ENCODE measurements around the gene RPL38. TPM values are rescaled to one million over a fixed set of nuclear protein-coding genes. Genes with fewer than 3 reads are reported as not detected.

RPL38 gene
- total RNA-seq, 1 donor from 2014 or later = 243 TPM

DNA sequence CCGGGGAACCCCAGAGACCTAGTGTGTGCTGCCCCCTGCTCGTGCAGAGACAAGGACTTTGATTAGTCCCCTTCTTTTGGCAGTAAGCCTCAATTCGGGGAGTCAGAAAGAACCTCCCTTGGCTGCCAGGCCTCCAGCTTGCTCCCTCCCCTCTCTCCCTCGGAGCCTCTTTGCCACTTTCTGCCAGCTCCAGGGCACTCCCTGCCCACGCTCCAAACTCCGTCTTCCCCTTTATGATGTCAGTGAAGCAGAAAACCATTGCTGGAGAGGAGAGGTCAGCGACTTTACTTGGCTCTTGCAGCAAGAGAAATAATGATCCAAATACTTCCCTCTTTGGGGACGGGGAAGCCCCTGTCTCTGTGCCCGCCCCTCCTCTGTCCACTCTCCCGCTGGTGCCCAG, 38.0 kb downstream of the RPL38 start:
- TF ChIP-seq, protein P1, sequence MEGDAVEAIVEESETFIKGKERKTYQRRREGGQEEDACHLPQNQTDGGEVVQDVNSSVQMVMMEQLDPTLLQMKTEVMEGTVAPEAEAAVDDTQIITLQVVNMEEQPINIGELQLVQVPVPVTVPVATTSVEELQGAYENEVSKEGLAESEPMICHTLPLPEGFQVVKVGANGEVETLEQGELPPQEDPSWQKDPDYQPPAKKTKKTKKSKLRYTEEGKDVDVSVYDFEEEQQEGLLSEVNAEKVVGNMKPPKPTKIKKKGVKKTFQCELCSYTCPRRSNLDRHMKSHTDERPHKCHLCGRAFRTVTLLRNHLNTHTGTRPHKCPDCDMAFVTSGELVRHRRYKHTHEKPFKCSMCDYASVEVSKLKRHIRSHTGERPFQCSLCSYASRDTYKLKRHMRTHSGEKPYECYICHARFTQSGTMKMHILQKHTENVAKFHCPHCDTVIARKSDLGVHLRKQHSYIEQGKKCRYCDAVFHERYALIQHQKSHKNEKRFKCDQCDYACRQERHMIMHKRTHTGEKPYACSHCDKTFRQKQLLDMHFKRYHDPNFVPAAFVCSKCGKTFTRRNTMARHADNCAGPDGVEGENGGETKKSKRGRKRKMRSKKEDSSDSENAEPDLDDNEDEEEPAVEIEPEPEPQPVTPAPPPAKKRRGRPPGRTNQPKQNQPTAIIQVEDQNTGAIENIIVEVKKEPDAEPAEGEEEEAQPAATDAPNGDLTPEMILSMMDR (IDR thresholded peaks at IDR 0.05) = no peak
- H3K27me3 ChIP-seq = no peaks in the 10 kb centered on the region
- intact Hi-C loops (cut with DNase I) = no loop called here
- H3K36me3 ChIP-seq = peaks cover 0 to 4% of the 10 kb centered on the region in 2 donors
- H3K9me3 ChIP-seq = no peaks in the 10 kb centered on the region
- peak in 1 of 2 donors; percentile 69 for DNase-seq (ENCODE audit: low spot score in 2 of 2)
- H3K4me1 ChIP-seq = no peaks in the 10 kb centered on the region
- H3K27ac ChIP-seq = no peak overlapping the region
- H3K4me3 ChIP-seq = no peak overlapping the region

DNA sequence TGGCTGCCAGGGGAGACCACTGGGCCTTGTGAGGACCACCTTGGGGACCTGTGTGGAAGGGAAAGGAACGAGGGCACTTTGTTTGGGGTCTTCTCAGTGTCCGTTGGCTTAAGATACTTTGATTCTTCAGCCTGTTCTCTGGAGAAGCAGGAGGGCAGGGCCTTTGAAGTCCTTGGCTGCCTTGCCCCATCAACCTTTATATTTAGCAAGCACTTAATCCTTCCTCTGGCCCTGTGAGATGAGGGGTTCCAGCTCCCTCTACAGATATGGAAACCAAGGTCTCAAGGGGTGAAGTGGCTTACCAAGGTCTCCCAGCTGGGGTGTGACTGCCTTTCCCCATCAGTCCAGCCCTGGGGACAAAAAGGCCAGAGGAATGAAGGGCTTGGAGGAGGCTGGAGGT, 38.4 kb downstream of the RPL38 start:
- intact Hi-C loops (cut with DNase I) = no loop called here

GRCh38 chr17:74243013-74243755, 39.7 kb downstream of the RPL38 start:
- Histone ChIP-seq H3K27me3 (no peaks in the 10 kb centered on the region), H3K36me3 (no peaks in the 10 kb centered on the region), H3K9me3 (no peaks in the 10 kb centered on the region), H3K4me3 (no peak overlapping the region), H3K4me1 (no peaks in the 10 kb centered on the region), H3K27ac (no peak overlapping the region)
- DNase-seq (ENCODE audit: low spot score in 2 of 2) = no peak
- intact Hi-C loops (cut with DNase I) = no loop called here
- TF ChIP-seq, protein P1 (IDR thresholded peaks at IDR 0.05) = no peak

More for the DNA sequence above, 38.4 kb downstream of the RPL38 start:
- Histone ChIP-seq H3K9me3 (no peaks in the 10 kb centered on the region), H3K4me3 (no peak overlapping the region), H3K4me1 (no peaks in the 10 kb centered on the region), H3K36me3 (peaks cover 0 to 4% of the 10 kb centered on the region in 2 donors), H3K27ac (no peak overlapping the region), H3K27me3 (no peaks in the 10 kb centered on the region)
- TF ChIP-seq, protein P1 (IDR thresholded peaks at IDR 0.05) = no peak
- no peak for DNase-seq (ENCODE audit: low spot score in 2 of 2)

- intact Hi-C loops (cut with DNase I) = no loop called here
- Histone ChIP-seq H3K4me1 (no peaks in the 10 kb centered on the region), H3K36me3 (no peaks in the 10 kb centered on the region), H3K4me3 (no peak overlapping the region), H3K27ac (no peak overlapping the region), H3K27me3 (no peaks in the 10 kb centered on the region), H3K9me3 (no peaks in the 10 kb centered on the region)
- DNase-seq (ENCODE audit: low spot score in 2 of 2) = no peak
- TF ChIP-seq, protein P1 (IDR thresholded peaks at IDR 0.05) = no peak
Measured at GRCh38 chr17:74244128-74244527, 40.6 kb downstream of the RPL38 start.

DNA sequence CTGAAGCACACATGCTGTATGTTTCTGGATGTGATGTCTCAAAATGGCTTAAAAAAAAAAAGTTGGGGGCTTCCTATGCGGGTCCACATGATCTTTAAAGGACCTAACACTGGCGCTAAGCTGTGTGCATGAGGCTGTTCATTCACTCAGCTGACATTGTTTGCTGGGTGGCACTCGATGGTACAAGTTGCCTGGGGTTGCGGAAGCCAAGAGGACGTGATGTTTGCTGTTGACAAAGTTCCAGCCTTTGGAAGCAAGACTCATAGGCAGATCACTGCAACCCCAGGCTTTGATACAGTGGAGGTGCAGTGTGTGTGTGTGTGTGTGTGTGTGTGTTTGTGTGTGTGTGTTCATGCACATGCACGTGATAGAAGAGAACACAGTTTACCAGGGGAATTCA, 41.1 kb downstream of the RPL38 start:
- H3K36me3 ChIP-seq = no peaks in the 10 kb centered on the region
- intact Hi-C loops (cut with DNase I) = no loop called here
- DNase-seq (ENCODE audit: low spot score in 2 of 2) = no peak
- TF ChIP-seq, protein P1 (IDR thresholded peaks at IDR 0.05) = no peak
- H3K27ac ChIP-seq = no peak overlapping the region
- H3K4me3 ChIP-seq = no peak overlapping the region
- H3K27me3 ChIP-seq = no peaks in the 10 kb centered on the region
- H3K9me3 ChIP-seq = no peaks in the 10 kb centered on the region
- H3K4me1 ChIP-seq = no peaks in the 10 kb centered on the region
